ENCODE data around the gene PRKAB1.

Gene PRKAB1

GRCh38 chr12:119715268-119715620 is 47.3 kb downstream of the PRKAB1 start:
- H3K4me3 ChIP-seq (replicated peaks in 1 of 2; ENCODE audit: low read depth in 2 of 2, low read length in 2 of 2) = no peak overlapping the region
- no peak for TF ChIP-seq CTCF (IDR thresholded peaks at IDR 0.05; ENCODE audit: low read depth, low read length)
- peak in 1 of 2 donors; percentile 67 for DNase-seq (ENCODE audit: low read depth in 2 of 2)

- DNase-seq (ENCODE audit: low read depth in 2 of 2) = no peak
- no peak overlapping the region for H3K4me3 ChIP-seq (replicated peaks in 1 of 2; ENCODE audit: low read depth in 2 of 2, low read length in 2 of 2)
These were observed 50.2 kb downstream of the PRKAB1 start for GRCh38 chr12:119718141-119718540.

GRCh38 chr12:119720349-119720748 is 52.4 kb downstream of the PRKAB1 start:
- TF ChIP-seq CTCF (IDR thresholded peaks at IDR 0.05; ENCODE audit: low read depth, low read length) = no peak
- DNase-seq (ENCODE audit: low read depth in 2 of 2) = no peak
- H3K4me3 ChIP-seq (replicated peaks in 1 of 2; ENCODE audit: low read depth in 2 of 2, low read length in 2 of 2) = no peak overlapping the region

More at GRCh38 chr12:119718141-119718540, 50.2 kb downstream of the PRKAB1 start:
- TF ChIP-seq CTCF (IDR thresholded peaks at IDR 0.05; ENCODE audit: low read depth, low read length) = no peak

GRCh38 chr12:119721306-119721705 is 53.4 kb downstream of the PRKAB1 start:
- H3K4me3 ChIP-seq (replicated peaks in 1 of 2; ENCODE audit: low read depth in 2 of 2, low read length in 2 of 2) = no peak overlapping the region
- no peak for TF ChIP-seq CTCF (IDR thresholded peaks at IDR 0.05; ENCODE audit: low read depth, low read length)
- DNase-seq (ENCODE audit: low read depth in 2 of 2) = no peak

GRCh38 chr12:119725523-119725922 is 57.6 kb downstream of the PRKAB1 start:
- no peak for TF ChIP-seq CTCF (IDR thresholded peaks at IDR 0.05; ENCODE audit: low read depth, low read length)
- no peak overlapping the region for H3K4me3 ChIP-seq (replicated peaks in 1 of 2; ENCODE audit: low read depth in 2 of 2, low read length in 2 of 2)
- no peak for DNase-seq (ENCODE audit: low read depth in 2 of 2)

- no peak for TF ChIP-seq CTCF (IDR thresholded peaks at IDR 0.05; ENCODE audit: low read depth, low read length)
- DNase-seq (ENCODE audit: low read depth in 2 of 2) = peak in 1 of 2 donors; percentile 6
- H3K4me3 ChIP-seq (replicated peaks in 1 of 2; ENCODE audit: low read depth in 2 of 2, low read length in 2 of 2) = no peak overlapping the region
These were observed 59.9 kb downstream of the PRKAB1 start for GRCh38 chr12:119727600-119728443.

GRCh38 chr12:119728444-119728745 is 60.5 kb downstream of the PRKAB1 start:
- no peak for TF ChIP-seq CTCF (IDR thresholded peaks at IDR 0.05; ENCODE audit: low read depth, low read length)
- DNase-seq (ENCODE audit: low read depth in 2 of 2) = no peak
- no peak overlapping the region for H3K4me3 ChIP-seq (replicated peaks in 1 of 2; ENCODE audit: low read depth in 2 of 2, low read length in 2 of 2)
